Measurements from ENCODE around the gene MAGED2.
"Not testable (repeated sequence)": the region's sequence is repeated elsewhere in the genome, so short reads cannot be mapped to it uniquely, and the experiment has no call there.

- TF ChIP-seq CTCF (IDR thresholded peaks at IDR 0.05); EP300 (IDR thresholded peaks at IDR 0.05; ENCODE audit: low read depth); POLR2A (IDR thresholded peaks at IDR 0.05): not testable (repeated sequence)
These were observed 18.1 kb upstream of the MAGED2 start for GRCh38 chrX:54789405-54789804.

Data from transverse colon (tissue), 3 donors.